ENCODE data around the gene PDE7B.
A peak's percentile ranks its signal among the peaks of the same experiment; 100 is the strongest.

PDE7B gene

GRCh38 chr6:135876058-135876457 lies 24.6 kb downstream of the PDE7B start:
- Histone ChIP-seq H3K4me1 (ENCODE audit: control insufficient read depth, insufficient read depth, low read length) (no peaks in the 10 kb centered on the region), H3K9me3 (ENCODE audit: control insufficient read depth, insufficient read depth, low read depth, low read length) (no peaks in the 10 kb centered on the region), H3K36me3 (ENCODE audit: control insufficient read depth in 2 of 2, insufficient read depth in 1 of 2, low read length in 2 of 2) (no peaks in the 10 kb centered on the region), H3K4me3 (ENCODE audit: low read depth, low read length) (no peak overlapping the region), H3K27ac (ENCODE audit: extremely low read depth, low read depth, low read length) (no peak overlapping the region)
- CTCF ChIA-PET: interaction anchor here (0.5 kb wide), 1 partner anchor 1751 kb away, joined by 4 read pairs; no protein-coding TSS in a partner anchor
- POLR2A ChIA-PET: no interaction called here
- TF ChIP-seq ZNF2 (tag by site-specific recombination; IDR thresholded peaks at IDR 0.05): no peak
- TF ChIP-seq ZNF184 (tag by site-specific recombination; IDR thresholded peaks at IDR 0.05): no peak
- TF ChIP-seq SALL2 (tag by site-specific recombination; IDR thresholded peaks at IDR 0.05; ENCODE audit: borderline replicate concordance): no peak
- TF ChIP-seq ZNF776 (tag by site-specific recombination; IDR thresholded peaks at IDR 0.05; ENCODE audit: borderline replicate concordance): no peak
- TF ChIP-seq SCRT2 (tag by site-specific recombination; IDR thresholded peaks at IDR 0.05): peak; percentile 44; the same call in 1 of the 2 replicates
- no peak for TF ChIP-seq MEIS1 (CRISPR knock-in tag; IDR thresholded peaks at IDR 0.05; ENCODE audit: borderline replicate concordance)
- TF ChIP-seq ZNF366 (tag by site-specific recombination; conservative IDR thresholded peaks at IDR 0.05): no peak
- TF ChIP-seq ZNF549 (tag by site-specific recombination; IDR thresholded peaks at IDR 0.05): no peak

GRCh38 chr6:135877666-135878065 lies 26.2 kb downstream of the PDE7B start:
- H3K9me3 ChIP-seq (ENCODE audit: control insufficient read depth, insufficient read depth, low read depth, low read length): no peaks in the 10 kb centered on the region
- CTCF ChIA-PET: no interaction called here
- POLR2A ChIA-PET: no interaction called here
- no peaks in the 10 kb centered on the region for H3K4me1 ChIP-seq (ENCODE audit: control insufficient read depth, insufficient read depth, low read length)
- H3K36me3 ChIP-seq (ENCODE audit: control insufficient read depth in 2 of 2, insufficient read depth in 1 of 2, low read length in 2 of 2): no peaks in the 10 kb centered on the region
- TF ChIP-seq ZNF366 (tag by site-specific recombination; conservative IDR thresholded peaks at IDR 0.05) (no peak), ZNF2 (tag by site-specific recombination; IDR thresholded peaks at IDR 0.05) (no peak), ZNF658 (tag by site-specific recombination; IDR thresholded peaks at IDR 0.05) (no peak), ZNF596 (tag by site-specific recombination; IDR thresholded peaks at IDR 0.05) (no peak), ZNF701 (tag by site-specific recombination; IDR thresholded peaks at IDR 0.05) (no peak), GLIS2 (tag by site-specific recombination; IDR thresholded peaks at IDR 0.05) (no peak), OVOL3 (tag by site-specific recombination; IDR thresholded peaks at IDR 0.05) (no peak), ZNF324 (tag by site-specific recombination; IDR thresholded peaks at IDR 0.05) (no peak), GLIS1 (tag by site-specific recombination; IDR thresholded peaks at IDR 0.05) (no peak), ZNF501 (tag by site-specific recombination; IDR thresholded peaks at IDR 0.05) (no peak), ZNF624 (tag by site-specific recombination; IDR thresholded peaks at IDR 0.05) (no peak), ZNF830 (tag by site-specific recombination; IDR thresholded peaks at IDR 0.05; ENCODE audit: low read depth) (no peak), ZNF48 (tag by site-specific recombination; IDR thresholded peaks at IDR 0.05) (no peak), ZNF791 (tag by site-specific recombination; IDR thresholded peaks at IDR 0.05) (no peak), ZNF274 (IDR thresholded peaks at IDR 0.05; ENCODE audit: low read length) (no peak), ZNF274 (tag by site-specific recombination; IDR thresholded peaks at IDR 0.05; ENCODE audit: borderline replicate concordance) (no peak), ZSCAN5A (tag by site-specific recombination; IDR thresholded peaks at IDR 0.05) (no peak), ZNF394 (tag by site-specific recombination; IDR thresholded peaks at IDR 0.05; ENCODE audit: borderline replicate concordance) (no peak)
- TF ChIP-seq, protein P1, sequence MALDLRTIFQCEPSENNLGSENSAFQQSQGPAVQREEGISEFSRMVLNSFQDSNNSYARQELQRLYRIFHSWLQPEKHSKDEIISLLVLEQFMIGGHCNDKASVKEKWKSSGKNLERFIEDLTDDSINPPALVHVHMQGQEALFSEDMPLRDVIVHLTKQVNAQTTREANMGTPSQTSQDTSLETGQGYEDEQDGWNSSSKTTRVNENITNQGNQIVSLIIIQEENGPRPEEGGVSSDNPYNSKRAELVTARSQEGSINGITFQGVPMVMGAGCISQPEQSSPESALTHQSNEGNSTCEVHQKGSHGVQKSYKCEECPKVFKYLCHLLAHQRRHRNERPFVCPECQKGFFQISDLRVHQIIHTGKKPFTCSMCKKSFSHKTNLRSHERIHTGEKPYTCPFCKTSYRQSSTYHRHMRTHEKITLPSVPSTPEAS (tag by site-specific recombination; IDR thresholded peaks at IDR 0.05): no peak
- TF ChIP-seq, protein P2, sequence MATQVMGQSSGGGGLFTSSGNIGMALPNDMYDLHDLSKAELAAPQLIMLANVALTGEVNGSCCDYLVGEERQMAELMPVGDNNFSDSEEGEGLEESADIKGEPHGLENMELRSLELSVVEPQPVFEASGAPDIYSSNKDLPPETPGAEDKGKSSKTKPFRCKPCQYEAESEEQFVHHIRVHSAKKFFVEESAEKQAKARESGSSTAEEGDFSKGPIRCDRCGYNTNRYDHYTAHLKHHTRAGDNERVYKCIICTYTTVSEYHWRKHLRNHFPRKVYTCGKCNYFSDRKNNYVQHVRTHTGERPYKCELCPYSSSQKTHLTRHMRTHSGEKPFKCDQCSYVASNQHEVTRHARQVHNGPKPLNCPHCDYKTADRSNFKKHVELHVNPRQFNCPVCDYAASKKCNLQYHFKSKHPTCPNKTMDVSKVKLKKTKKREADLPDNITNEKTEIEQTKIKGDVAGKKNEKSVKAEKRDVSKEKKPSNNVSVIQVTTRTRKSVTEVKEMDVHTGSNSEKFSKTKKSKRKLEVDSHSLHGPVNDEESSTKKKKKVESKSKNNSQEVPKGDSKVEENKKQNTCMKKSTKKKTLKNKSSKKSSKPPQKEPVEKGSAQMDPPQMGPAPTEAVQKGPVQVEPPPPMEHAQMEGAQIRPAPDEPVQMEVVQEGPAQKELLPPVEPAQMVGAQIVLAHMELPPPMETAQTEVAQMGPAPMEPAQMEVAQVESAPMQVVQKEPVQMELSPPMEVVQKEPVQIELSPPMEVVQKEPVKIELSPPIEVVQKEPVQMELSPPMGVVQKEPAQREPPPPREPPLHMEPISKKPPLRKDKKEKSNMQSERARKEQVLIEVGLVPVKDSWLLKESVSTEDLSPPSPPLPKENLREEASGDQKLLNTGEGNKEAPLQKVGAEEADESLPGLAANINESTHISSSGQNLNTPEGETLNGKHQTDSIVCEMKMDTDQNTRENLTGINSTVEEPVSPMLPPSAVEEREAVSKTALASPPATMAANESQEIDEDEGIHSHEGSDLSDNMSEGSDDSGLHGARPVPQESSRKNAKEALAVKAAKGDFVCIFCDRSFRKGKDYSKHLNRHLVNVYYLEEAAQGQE (tag by site-specific recombination; IDR thresholded peaks at IDR 0.05): no peak
- TF ChIP-seq, protein P3, sequence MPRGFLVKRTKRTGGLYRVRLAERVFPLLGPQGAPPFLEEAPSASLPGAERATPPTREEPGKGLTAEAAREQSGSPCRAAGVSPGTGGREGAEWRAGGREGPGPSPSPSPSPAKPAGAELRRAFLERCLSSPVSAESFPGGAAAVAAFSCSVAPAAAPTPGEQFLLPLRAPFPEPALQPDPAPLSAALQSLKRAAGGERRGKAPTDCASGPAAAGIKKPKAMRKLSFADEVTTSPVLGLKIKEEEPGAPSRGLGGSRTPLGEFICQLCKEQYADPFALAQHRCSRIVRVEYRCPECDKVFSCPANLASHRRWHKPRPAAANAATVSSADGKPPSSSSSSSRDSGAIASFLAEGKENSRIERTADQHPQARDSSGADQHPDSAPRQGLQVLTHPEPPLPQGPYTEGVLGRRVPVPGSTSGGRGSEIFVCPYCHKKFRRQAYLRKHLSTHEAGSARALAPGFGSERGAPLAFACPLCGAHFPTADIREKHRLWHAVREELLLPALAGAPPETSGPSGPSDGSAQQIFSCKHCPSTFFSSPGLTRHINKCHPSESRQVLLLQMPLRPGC (tag by site-specific recombination; IDR thresholded peaks at IDR 0.05): no peak
- H3K27ac ChIP-seq (ENCODE audit: extremely low read depth, low read depth, low read length): no peak overlapping the region
- H3K4me3 ChIP-seq (ENCODE audit: low read depth, low read length): no peak overlapping the region

Measured in HEK293 (cell line).